Neural cell (in vitro differentiated cells): ENCODE data around the gene SKP1.

Experiments used
- CTCF ChIP-seq: fragments of 450-650 bp; IDR thresholded peaks from 2 replicates; pipeline ENCODE4 v1.5.1; 2014; ENCODE audit warnings: antibody characterized with exemption, mild to moderate bottlenecking, moderate library complexity; ENCODE audit not compliant: poor library complexity, severe bottlenecking
- EP300 ChIP-seq: fragments of 450-650 bp; conservative IDR thresholded peaks from 2 replicates; pipeline ENCODE4 v1.6.1; 2014; ENCODE audit warnings: antibody characterized with exemption, mild to moderate bottlenecking, moderate library complexity; ENCODE audit not compliant: poor library complexity, severe bottlenecking
- EZH2 ChIP-seq: fragments of 200-600, 300-800 bp; shearing (Covaris generic), sonication (generic); IDR thresholded peaks from 2 replicates; pipeline ENCODE4 v1.6.1; 2014; ENCODE audit warnings: antibody characterized with exemption, low read length, borderline replicate concordance, mild to moderate bottlenecking; ENCODE audit not compliant: insufficient read depth, poor library complexity, severe bottlenecking
- POLR2AphosphoS5 ChIP-seq: IDR thresholded peaks from 2 replicates; pipeline ENCODE4 v1.6.1; 2012
- RAD21 ChIP-seq: fragments of 450-650 bp; conservative IDR thresholded peaks from 2 replicates; pipeline ENCODE4 v1.6.1; 2014; ENCODE audit warnings: antibody characterized with exemption, mild to moderate bottlenecking, moderate library complexity
- REST ChIP-seq: IDR thresholded peaks from 2 replicates; pipeline ENCODE4 v1.6.1; 2012; ENCODE audit warnings: borderline replicate concordance
- TAF1 ChIP-seq: IDR thresholded peaks from 2 replicates; pipeline ENCODE4 v1.6.1; 2012; ENCODE audit warnings: low read depth

- TF ChIP-seq EZH2: no peak
- TF ChIP-seq CTCF: no peak
- no peak for TF ChIP-seq POLR2AphosphoS5
- TF ChIP-seq RAD21: no peak
- TF ChIP-seq EP300: no peak
- no peak for TF ChIP-seq TAF1
- no peak for TF ChIP-seq REST
Measured at GRCh38 chr5:134207696-134208095, 30.9 kb upstream of the SKP1 start.
